ENCODE data around the gene GABPB2. TPM values are rescaled to one million over a fixed set of nuclear protein-coding genes. Genes with fewer than 3 reads are reported as not detected.

The GABPB2 gene
- total and polyA plus RNA-seq, 5 donors from 2014 or later: 5.4 to 26.4 (median 6.5) TPM

GRCh38 chr1:151051356-151052009, 19.1 kb upstream of the GABPB2 start:
- Mint-ChIP-seq H3K27me3 (no peaks in the 10 kb centered on the region), H3K4me1 (peaks cover 14 to 96% (median 59%) of the 10 kb centered on the region in 4 donors), H3K4me3 (peak overlapping the region; percentile 29 to 95 (median 36)), H3K9me3 (peaks cover 0 to 2% (median 0%) of the 10 kb centered on the region in 7 donors), H3K27ac (peak overlapping the region; percentile 67 to 99 (median 71)), H3K36me3 (peaks cover 39% of the 10 kb centered on the region)
- Histone ChIP-seq H3K27me3 (ENCODE audit: control insufficient read depth, insufficient read depth, low read length) (no peaks in the 10 kb centered on the region), H3K4me1 (ENCODE audit: control insufficient read depth, insufficient read depth, low read length, poor library complexity, severe bottlenecking) (peaks cover 86% of the 10 kb centered on the region), H3K9me3 (ENCODE audit: control insufficient read depth in 2 of 2, low read length in 2 of 2) (no peaks in the 10 kb centered on the region), H3K27ac (ENCODE audit: insufficient read depth, low read length, poor library complexity, severe bottlenecking) (peak overlapping the region; percentile 60), H3K4me3 (ENCODE audit: low read depth, low read length) (no peak overlapping the region), H3K36me3 (ENCODE audit: control insufficient read depth, insufficient read depth, low read length) (peaks cover 47% of the 10 kb centered on the region)
- ATAC-seq (ENCODE audit: low read depth in 2 of 2) (no peak), DNase-seq (no peak)

DNA sequence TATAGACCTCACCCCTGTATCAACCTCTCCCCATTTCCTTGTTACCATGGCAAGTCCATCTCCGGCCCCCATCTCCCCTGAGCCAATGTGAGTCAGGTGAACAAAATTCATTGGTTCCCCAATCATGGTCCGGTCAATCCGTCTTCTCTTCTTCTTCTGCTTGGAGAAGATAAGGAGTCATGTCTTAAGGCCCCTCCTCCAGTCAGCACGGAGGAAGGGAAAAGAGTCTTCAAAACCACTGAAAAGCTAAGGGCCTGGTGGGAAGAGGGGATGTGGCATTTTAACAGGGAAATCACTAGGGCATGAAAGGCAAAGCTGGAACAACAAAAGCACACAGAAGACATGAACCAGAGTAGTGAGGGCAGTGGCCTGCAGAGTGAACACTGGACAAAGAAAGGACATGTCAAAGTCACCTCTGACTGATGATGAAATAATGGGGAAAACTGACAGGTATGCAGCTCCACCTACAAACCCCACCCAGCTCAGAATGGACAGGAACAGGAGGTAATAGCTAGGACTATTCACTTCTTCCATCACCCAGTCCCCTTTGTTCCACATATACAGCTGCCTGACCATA, 15.5 kb upstream of the GABPB2 start:
- Histone ChIP-seq H3K27ac (ENCODE audit: insufficient read depth, low read length, poor library complexity, severe bottlenecking) (peak overlapping the region; percentile 94), H3K9me3 (ENCODE audit: control insufficient read depth in 2 of 2, low read length in 2 of 2) (no peaks in the 10 kb centered on the region), H3K36me3 (ENCODE audit: control insufficient read depth, insufficient read depth, low read length) (peaks cover 47% of the 10 kb centered on the region), H3K27me3 (ENCODE audit: control insufficient read depth, insufficient read depth, low read length) (no peaks in the 10 kb centered on the region), H3K4me1 (ENCODE audit: control insufficient read depth, insufficient read depth, low read length, poor library complexity, severe bottlenecking) (peaks cover 69% of the 10 kb centered on the region), H3K4me3 (ENCODE audit: low read depth, low read length) (peak overlapping the region; percentile 96)
- ATAC-seq (ENCODE audit: low read depth in 2 of 2) (no peak), DNase-seq (no peak)
- Mint-ChIP-seq H3K27me3 (peaks cover 13% of the 10 kb centered on the region), H3K4me3 (peak overlapping the region; percentile 95 to 99 (median 99)), H3K36me3 (peaks cover 59% of the 10 kb centered on the region), H3K4me1 (peaks cover 14 to 78% (median 59%) of the 10 kb centered on the region in 4 donors), H3K27ac (peak overlapping the region; percentile 97 to 99 (median 97)), H3K9me3 (peaks cover 0 to 3% (median 0%) of the 10 kb centered on the region in 7 donors)

- H3K9me3 Mint-ChIP-seq: peaks cover 0 to 3% (median 0%) of the 10 kb centered on the region in 7 donors
- H3K27me3 Mint-ChIP-seq: peaks cover 15% of the 10 kb centered on the region
- DNase-seq: no peak
- peaks cover 12 to 79% (median 60%) of the 10 kb centered on the region in 4 donors for H3K4me1 Mint-ChIP-seq
- ATAC-seq (ENCODE audit: low read depth in 2 of 2): no peak
- peak overlapping the region; percentile 94 for H3K27ac ChIP-seq (ENCODE audit: insufficient read depth, low read length, poor library complexity, severe bottlenecking)
- peak overlapping the region; percentile 95 to 99 (median 99) for H3K4me3 Mint-ChIP-seq
- no peaks in the 10 kb centered on the region for H3K27me3 ChIP-seq (ENCODE audit: control insufficient read depth, insufficient read depth, low read length)
- peak overlapping the region; percentile 97 to 99 (median 97) for H3K27ac Mint-ChIP-seq
- H3K4me3 ChIP-seq (ENCODE audit: low read depth, low read length): peak overlapping the region; percentile 96
- peaks cover 47% of the 10 kb centered on the region for H3K36me3 ChIP-seq (ENCODE audit: control insufficient read depth, insufficient read depth, low read length)
- H3K9me3 ChIP-seq (ENCODE audit: control insufficient read depth in 2 of 2, low read length in 2 of 2): no peaks in the 10 kb centered on the region
- peaks cover 59% of the 10 kb centered on the region for H3K36me3 Mint-ChIP-seq
- peaks cover 70% of the 10 kb centered on the region for H3K4me1 ChIP-seq (ENCODE audit: control insufficient read depth, insufficient read depth, low read length, poor library complexity, severe bottlenecking)
These were observed 15.0 kb upstream of the GABPB2 start for GRCh38 chr1:151055581-151055980.

- peak overlapping the region; percentile 96 for H3K4me3 ChIP-seq (ENCODE audit: low read depth, low read length)
- Mint-ChIP-seq H3K27me3 (peaks cover 15% of the 10 kb centered on the region), H3K27ac (peak overlapping the region; percentile 97 to 99 (median 97)), H3K9me3 (peaks cover 0 to 3% (median 0%) of the 10 kb centered on the region in 7 donors), H3K4me1 (peaks cover 6 to 79% (median 60%) of the 10 kb centered on the region in 4 donors), H3K4me3 (peak overlapping the region; percentile 95 to 99 (median 99)), H3K36me3 (peaks cover 59% of the 10 kb centered on the region)
- no peaks in the 10 kb centered on the region for H3K9me3 ChIP-seq (ENCODE audit: control insufficient read depth in 2 of 2, low read length in 2 of 2)
- peak overlapping the region; percentile 94 for H3K27ac ChIP-seq (ENCODE audit: insufficient read depth, low read length, poor library complexity, severe bottlenecking)
- H3K4me1 ChIP-seq (ENCODE audit: control insufficient read depth, insufficient read depth, low read length, poor library complexity, severe bottlenecking): peaks cover 76% of the 10 kb centered on the region
- peaks cover 47% of the 10 kb centered on the region for H3K36me3 ChIP-seq (ENCODE audit: control insufficient read depth, insufficient read depth, low read length)
- ATAC-seq (ENCODE audit: low read depth in 2 of 2): peak; percentile 54
- no peaks in the 10 kb centered on the region for H3K27me3 ChIP-seq (ENCODE audit: control insufficient read depth, insufficient read depth, low read length)
- DNase-seq: peak in 2 of 3 donors; percentile 68 to 90
These were observed 14.4 kb upstream of the GABPB2 start for GRCh38 chr1:151056149-151056548.

GRCh38 chr1:151058692-151059091, 11.9 kb upstream of the GABPB2 start:
- Mint-ChIP-seq H3K9me3 (peaks cover 0 to 3% (median 0%) of the 10 kb centered on the region in 7 donors), H3K4me1 (peaks cover 0 to 62% (median 42%) of the 10 kb centered on the region in 4 donors), H3K36me3 (peaks cover 45% of the 10 kb centered on the region), H3K27ac (peak overlapping the region; percentile 97 to 99 (median 97)), H3K4me3 (peak overlapping the region; percentile 95 to 99 (median 99)), H3K27me3 (peaks cover 15% of the 10 kb centered on the region)
- Histone ChIP-seq H3K4me1 (ENCODE audit: control insufficient read depth, insufficient read depth, low read length, poor library complexity, severe bottlenecking) (peaks cover 52% of the 10 kb centered on the region), H3K27me3 (ENCODE audit: control insufficient read depth, insufficient read depth, low read length) (no peaks in the 10 kb centered on the region), H3K9me3 (ENCODE audit: control insufficient read depth in 2 of 2, low read length in 2 of 2) (no peaks in the 10 kb centered on the region), H3K27ac (ENCODE audit: insufficient read depth, low read length, poor library complexity, severe bottlenecking) (peak overlapping the region; percentile 94), H3K4me3 (ENCODE audit: low read depth, low read length) (peak overlapping the region; percentile 96), H3K36me3 (ENCODE audit: control insufficient read depth, insufficient read depth, low read length) (peaks cover 22% of the 10 kb centered on the region)
- ATAC-seq (ENCODE audit: low read depth in 2 of 2): no peak
- peak in 1 of 3 donors; percentile 38 for DNase-seq

GRCh38 chr1:151059109-151060006, 11.2 kb upstream of the GABPB2 start, which contains the start of gene CDC42SE1:
Gene CDC42SE1, minus strand, starts transcription at chr1:151059622. Its CDS starts 3,892 bp downstream, at chr1:151055730.
- peaks cover 15% of the 10 kb centered on the region for H3K27me3 Mint-ChIP-seq
- H3K27ac ChIP-seq (ENCODE audit: insufficient read depth, low read length, poor library complexity, severe bottlenecking): peak within 1 kb of the TSS; percentile 94
- no peaks in the 10 kb centered on the region for H3K9me3 ChIP-seq (ENCODE audit: control insufficient read depth in 2 of 2, low read length in 2 of 2)
- H3K4me3 Mint-ChIP-seq: peak within 1 kb of the TSS; percentile 95 to 99 (median 99)
- peak; percentile 85 to 86 for ATAC-seq (ENCODE audit: low read depth in 2 of 2)
- H3K4me1 ChIP-seq (ENCODE audit: control insufficient read depth, insufficient read depth, low read length, poor library complexity, severe bottlenecking): peaks cover 46% of the 10 kb centered on the region
- peak; percentile 76 to 94 (median 85) for DNase-seq
- H3K36me3 Mint-ChIP-seq: peaks cover 41% of the 10 kb centered on the region
- peaks cover 0 to 59% (median 39%) of the 10 kb centered on the region in 4 donors for H3K4me1 Mint-ChIP-seq
- no peaks in the 10 kb centered on the region for H3K27me3 ChIP-seq (ENCODE audit: control insufficient read depth, insufficient read depth, low read length)
- H3K36me3 ChIP-seq (ENCODE audit: control insufficient read depth, insufficient read depth, low read length): peaks cover 16% of the 10 kb centered on the region
- peak within 1 kb of the TSS; percentile 96 for H3K4me3 ChIP-seq (ENCODE audit: low read depth, low read length)
- H3K9me3 Mint-ChIP-seq: peaks cover 0 to 3% (median 0%) of the 10 kb centered on the region in 7 donors
- H3K27ac Mint-ChIP-seq: peak within 1 kb of the TSS; percentile 97 to 99 (median 97)

Measured in CD4-positive, CD25-positive, alpha-beta regulatory T cell (primary cell).